NCI-H2081 (cell line): Measurements from ENCODE around the gene SH3BP4.
A peak's percentile ranks its signal among the peaks of the same experiment; 100 is the strongest.

ENCODE experiments used
- DNase-seq, 2 experiments: peaks; one replicate each; lab custom pipeline; 2025; lab: John Stamatoyannopoulos, UW

The SH3BP4 gene

DNA sequence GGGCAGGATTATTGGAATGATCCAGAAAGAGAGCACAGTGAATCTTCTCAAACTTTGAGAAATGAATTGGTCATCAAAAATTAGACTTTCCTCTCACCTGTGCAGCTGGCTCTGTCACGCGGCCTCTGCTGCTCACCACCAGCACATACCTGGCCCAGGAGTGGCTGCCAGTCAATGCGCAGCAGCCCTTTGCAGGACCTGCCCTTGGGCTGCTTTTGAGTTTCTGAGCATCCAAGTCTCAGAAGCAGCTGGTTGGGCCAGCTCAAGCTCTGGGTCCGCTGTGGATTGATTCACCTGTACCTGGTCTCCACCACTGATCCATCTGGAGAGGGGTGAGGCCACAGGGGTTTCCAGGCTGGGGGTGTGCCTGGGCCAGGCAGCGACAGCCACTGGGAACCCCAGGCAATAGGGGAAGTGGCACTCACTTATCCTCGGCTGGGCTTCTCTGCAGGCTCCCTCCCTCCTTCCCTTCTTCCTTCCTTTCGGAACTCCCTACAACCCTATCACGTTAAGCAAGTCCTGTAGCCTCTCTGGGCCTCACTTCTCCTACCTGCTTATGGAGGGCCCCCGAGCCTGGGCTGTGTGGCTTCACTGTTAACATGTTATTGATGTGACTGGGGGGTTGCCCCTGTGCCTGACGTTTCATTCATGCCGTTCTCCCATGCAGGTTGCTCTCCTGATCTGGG is 48.1 kb downstream of the SH3BP4 start:
- DNase-seq: no peak

DNA sequence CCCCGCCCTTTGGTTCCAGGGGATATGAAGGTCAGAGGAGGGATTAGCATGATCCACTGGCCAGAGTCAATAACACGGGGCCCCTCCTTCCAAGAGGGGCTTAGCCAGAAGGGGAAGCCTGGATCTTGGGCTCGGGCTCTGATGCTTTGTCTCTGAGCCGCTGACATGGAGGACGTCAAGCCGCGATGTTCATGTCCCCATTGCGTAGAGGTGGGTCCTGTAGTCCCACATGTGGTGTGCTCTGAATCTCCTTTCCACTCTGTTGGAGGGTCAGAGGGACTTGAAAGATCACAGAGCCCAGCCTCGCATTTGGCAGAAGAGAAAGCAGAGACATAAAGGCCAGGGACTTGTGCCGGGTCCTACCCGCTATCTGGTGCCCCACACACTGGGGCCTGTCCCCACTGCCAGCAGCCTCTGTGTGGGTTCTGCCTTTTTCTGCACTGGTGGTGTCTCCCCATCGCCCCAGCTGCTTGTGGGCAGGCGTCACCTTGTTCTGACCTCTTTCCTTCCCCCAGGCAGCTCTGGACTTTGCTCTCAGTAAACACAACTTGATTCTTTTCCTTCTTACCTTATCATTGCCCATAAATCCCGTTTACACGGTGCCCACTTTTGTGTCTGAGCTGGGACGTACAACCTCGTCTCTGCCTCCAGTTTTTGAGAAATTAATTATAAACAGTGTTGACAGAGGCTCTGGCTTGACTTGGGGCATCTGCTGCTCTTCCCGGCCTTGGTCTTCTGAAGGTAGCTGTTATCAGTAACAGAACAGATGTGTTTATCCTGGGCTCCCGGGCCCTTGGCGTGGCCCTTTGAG is 48.8 kb downstream of the SH3BP4 start:
- no peak for DNase-seq

DNA sequence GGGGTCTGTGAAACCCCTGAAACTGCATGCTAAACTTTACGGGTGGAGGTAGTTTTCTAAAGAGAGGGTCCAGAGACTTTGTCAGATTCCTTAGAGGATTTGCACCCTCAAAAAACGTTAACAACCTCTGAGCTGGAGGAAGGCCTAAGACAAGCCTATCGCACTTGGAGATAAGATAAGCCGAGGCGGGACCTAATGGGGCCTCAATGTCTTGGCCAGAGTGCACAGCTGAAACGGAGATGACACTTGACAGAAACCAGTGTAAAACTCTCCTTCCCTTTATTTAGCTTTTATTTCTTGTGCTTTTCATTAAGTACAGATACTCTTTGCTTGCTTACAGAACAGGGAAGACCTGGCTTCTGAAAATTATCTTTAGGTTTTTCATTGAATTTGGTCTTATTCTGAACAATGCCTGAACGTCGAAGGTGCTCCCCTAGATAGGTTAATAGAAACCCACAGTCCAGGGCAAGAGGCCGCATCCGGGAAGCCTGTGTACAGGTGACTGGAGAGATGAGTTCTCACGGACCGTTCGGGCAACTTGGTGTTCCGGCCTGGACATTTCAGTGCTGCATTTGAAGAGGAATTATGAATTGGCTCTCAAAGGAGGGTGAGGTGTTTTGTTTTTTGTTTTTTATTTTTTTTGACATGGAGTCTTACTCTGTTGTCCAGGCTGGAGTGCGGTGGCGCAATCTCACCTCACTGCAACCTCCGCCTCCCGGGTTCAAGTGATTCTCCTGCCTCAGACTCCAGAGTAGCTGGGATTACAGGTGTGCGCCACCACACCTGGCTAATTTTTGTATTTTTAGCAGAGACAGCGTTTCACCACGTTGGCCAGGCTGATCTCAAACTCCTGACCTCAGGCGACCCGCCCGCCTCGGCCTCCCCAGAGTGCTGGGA is 49.7 kb downstream of the SH3BP4 start:
- no peak for DNase-seq

- DNase-seq: no peak
These were observed 50.6 kb downstream of the SH3BP4 start for GRCh38 chr2:235002198-235003095.

- no peak for DNase-seq
These were observed 51.4 kb downstream of the SH3BP4 start for GRCh38 chr2:235003096-235003775.

DNA sequence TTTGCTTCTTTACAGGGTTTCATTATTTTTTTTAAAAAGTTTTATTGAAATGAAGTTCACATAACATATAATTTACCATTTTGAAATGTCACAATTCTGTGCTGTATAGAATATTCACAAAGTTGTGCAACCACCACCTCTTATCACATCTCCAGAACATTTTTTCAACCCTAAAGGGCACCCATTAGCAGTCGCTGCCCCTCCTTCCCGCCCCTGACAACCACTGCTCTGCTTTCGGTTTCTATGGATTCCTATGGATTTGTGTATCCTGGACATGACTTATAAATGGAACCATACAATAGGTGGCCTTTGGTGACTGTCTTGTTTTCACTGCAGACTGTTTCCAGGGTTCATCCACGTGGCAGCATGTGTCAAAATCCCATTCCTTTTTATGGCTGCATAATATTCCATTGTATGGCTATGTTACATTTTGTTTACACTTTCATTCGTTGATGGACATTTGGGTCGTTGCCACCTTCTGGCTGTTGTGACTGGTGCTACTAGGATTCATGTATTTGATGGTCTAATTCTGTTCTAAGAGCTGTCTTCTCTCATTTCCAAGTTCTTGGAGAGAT is 52.6 kb downstream of the SH3BP4 start:
- no peak for DNase-seq

- DNase-seq: peak in 1 of 2 experiments; percentile 54
These were observed 53.2 kb downstream of the SH3BP4 start for GRCh38 chr2:235005023-235005422.

- DNase-seq: peak in 1 of 2 experiments; percentile 45
These were observed 53.9 kb downstream of the SH3BP4 start for GRCh38 chr2:235005603-235006259.

DNA sequence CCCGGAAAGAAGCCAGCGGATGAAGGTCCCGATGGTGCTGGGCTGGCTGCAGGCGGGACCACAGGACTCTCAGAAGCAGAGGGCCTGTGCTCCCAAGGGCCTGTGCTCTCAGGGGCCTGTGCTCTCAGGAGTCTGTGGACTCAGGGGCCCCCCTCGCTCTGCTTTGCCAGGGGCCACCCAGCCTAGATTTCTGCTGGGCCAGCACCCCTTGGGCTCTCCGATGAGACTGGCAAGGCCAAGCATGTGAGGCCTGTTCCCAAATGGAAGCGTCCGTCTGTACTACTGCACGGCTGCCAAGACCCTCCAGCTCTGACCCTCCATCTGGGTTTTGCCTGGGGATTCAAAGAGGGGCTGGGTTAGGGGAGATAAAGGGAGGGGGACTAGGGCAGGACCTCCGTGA is 54.6 kb downstream of the SH3BP4 start:
- DNase-seq: no peak

DNA sequence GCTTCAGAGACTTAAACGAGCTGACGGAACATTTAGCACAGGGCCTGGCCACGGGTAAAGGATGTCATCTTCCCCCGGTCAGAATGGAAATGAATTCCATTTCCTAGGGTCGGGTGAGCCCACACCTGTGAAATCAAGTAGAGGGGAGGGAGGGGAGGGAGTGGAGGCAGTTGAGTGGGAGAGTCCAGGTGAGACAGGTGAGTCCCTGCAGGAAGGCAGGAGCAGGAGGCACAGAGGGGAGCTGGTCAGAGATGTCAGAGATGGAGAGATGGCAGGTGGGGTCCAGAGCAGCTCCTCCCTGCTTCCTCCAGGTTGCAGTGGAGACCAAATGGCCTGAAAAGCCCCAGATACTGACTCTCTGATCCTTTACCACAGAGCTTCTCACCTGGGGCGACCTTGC is 55.2 kb downstream of the SH3BP4 start:
- no peak for DNase-seq

- DNase-seq: no peak
These were observed 56.0 kb downstream of the SH3BP4 start for GRCh38 chr2:235007664-235008457.

DNA sequence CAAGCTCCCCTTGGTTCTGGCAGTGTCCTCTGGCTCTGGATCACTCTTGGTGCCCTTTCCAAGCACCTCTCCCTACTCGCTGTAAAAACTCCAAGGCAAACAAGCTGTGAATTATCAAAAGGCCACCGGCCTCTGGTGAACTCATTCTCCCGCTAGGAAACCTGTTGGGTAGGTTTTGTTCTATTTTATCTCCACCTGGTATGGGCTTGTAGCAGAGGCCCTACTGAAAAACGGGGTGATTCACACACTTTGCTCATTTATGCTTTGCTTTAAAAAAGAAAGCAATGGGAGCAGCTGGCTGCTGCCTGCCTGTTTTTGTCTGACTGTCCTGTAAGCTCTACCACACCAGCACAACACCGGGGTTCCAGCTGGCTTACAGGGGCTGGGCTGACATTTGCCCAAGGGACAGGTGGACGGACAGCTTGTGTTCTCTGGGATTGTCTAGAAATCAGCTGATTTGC is 56.8 kb downstream of the SH3BP4 start:
- peak in 1 of 2 experiments; percentile 27 for DNase-seq

DNA sequence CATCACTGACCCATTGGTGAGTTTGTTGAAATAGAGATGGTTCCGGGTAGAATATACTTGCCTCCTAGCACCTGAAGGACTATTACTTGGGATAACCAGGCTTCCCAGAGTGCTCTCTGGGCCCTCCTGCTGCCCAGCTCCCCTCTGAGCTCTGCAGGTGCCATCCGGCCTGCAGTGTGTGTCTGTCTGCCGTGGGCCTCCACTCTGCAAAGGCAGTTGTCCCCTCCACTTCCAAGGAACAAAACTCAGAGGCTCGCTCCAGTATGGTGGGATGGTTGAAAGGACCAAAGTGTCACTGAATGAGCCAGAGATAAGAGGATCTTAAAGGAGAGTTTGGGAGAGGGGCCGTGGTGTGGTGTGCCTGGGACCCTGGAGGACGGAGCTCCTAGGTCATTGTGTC is 57.3 kb downstream of the SH3BP4 start:
- no peak for DNase-seq

- no peak for DNase-seq
These were observed 58.4 kb downstream of the SH3BP4 start for GRCh38 chr2:235010117-235010714.

DNA sequence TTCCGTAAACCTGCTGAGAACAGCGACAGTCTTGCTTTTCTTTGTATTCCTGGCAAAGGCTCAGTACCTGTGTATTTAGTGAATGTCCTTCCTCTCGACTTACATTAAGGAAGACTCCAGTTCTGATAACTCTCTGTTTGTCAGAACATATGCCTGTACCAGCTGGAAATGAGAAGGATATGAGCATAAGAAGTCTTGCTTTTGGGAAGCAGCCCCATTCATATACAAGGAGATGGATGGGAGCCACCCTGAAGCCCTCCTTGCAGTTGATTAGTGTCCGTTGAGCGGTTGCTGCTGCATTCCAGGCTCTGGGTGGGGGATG is 59.8 kb downstream of the SH3BP4 start:
- no peak for DNase-seq

- no peak for DNase-seq
These were observed 60.3 kb downstream of the SH3BP4 start for GRCh38 chr2:235011929-235012631.

DNA sequence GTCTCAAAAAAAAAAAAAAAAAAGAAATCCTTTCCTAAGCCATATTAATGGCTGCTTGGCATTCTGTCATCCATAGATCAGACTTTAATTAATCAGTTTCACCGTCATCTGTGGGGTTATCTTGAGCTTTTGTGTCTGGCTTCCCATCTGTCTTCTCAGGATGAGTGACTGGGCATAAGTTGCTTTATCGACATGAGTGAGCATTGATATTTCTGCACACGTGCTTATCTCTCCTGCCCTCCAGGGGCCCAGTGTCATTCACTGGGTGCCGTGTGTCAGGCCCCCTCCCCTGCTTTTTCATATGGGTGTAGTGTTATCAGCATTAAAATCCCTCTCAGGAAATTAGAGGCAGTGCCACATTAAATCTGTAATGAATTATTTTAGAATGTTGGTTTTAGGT is 65.6 kb downstream of the SH3BP4 start:
- no peak for DNase-seq

GRCh38 chr2:235018838-235019237 is 67.0 kb downstream of the SH3BP4 start:
- DNase-seq: no peak
